Smooth muscle cell (in vitro differentiated cells): ENCODE data around the gene NLRP7. TPM values are rescaled to one million over a fixed set of nuclear protein-coding genes. Genes with fewer than 3 reads are reported as not detected.
"Not testable (repeated sequence)": the region's sequence is repeated elsewhere in the genome, so short reads cannot be mapped to it uniquely, and the experiment has no call there.

Experiments used
- DNase-seq: peaks from one replicate; lab custom pipeline; 2025; ENCODE audit not compliant: unreplicated experiment; lab: John Stamatoyannopoulos, UW
- H2AFZ ChIP-seq: fragments of 200-600 bp; sonication (generic); 2 replicates; pipeline ENCODE4 v1.6.0; 2016; ENCODE audit warnings: antibody characterized with exemption, low read depth, mild to moderate bottlenecking
- H3F3A ChIP-seq: fragments of 200-600 bp; sonication (generic); 2 replicates; pipeline ENCODE4 v1.6.0; 2017; ENCODE audit warnings: antibody characterized with exemption, low read depth
- H3K27ac ChIP-seq: fragments of 200-600 bp; sonication (generic); 2 replicates; pipeline ENCODE4 v1.5.1; 2016; ENCODE audit warnings: low read depth, mild to moderate bottlenecking
- H3K27me3 ChIP-seq: fragments of 200-600 bp; sonication (generic); 2 replicates; pipeline ENCODE4 v1.6.1; 2016; ENCODE audit warnings: low read depth, mild to moderate bottlenecking
- H3K36me3 ChIP-seq: fragments of 200-600 bp; sonication (generic); 2 replicates; pipeline ENCODE4 v1.5.1; 2016; ENCODE audit warnings: low read depth
- H3K4me1 ChIP-seq: fragments of 200-600 bp; sonication (generic); 2 replicates; pipeline ENCODE4 v1.5.1; 2016; ENCODE audit warnings: low read depth
- H3K4me2 ChIP-seq: fragments of 200-600 bp; sonication (generic); 2 replicates; pipeline ENCODE4 v1.6.0; 2016; ENCODE audit warnings: mild to moderate bottlenecking
- H3K4me3 ChIP-seq: fragments of 200-600 bp; sonication (generic); 2 replicates; pipeline ENCODE4 v1.5.1; 2016; ENCODE audit warnings: mild to moderate bottlenecking
- H3K79me2 ChIP-seq: fragments of 200-600 bp; sonication (generic); 2 replicates; pipeline ENCODE4 v1.6.0; 2016; ENCODE audit warnings: low read depth, mild to moderate bottlenecking
- H3K9ac ChIP-seq: fragments of 200-600 bp; sonication (generic); 2 replicates; pipeline ENCODE4 v1.6.0; 2016; ENCODE audit warnings: low read depth
- H3K9me3 ChIP-seq: fragments of 200-600 bp; sonication (generic); replicated peaks from 2 replicates; pipeline ENCODE4 v1.5.1; 2016; ENCODE audit warnings: low read depth
- H4K20me1 ChIP-seq: fragments of 200-600 bp; sonication (generic); 2 replicates; pipeline ENCODE4 v1.6.0; 2016; ENCODE audit warnings: low read depth
- CTCF ChIP-seq: fragments of 200-600 bp; sonication (generic); IDR thresholded peaks from 2 replicates; pipeline ENCODE4 v1.5.1; 2017; ENCODE audit warnings: borderline replicate concordance, mild to moderate bottlenecking, antibody characterized with exemption; ENCODE audit not compliant: insufficient read depth, poor library complexity, severe bottlenecking
- WGBS: methylation state at CpG from one replicate; pipeline ENCODE4 v1.1.7; 2016; ENCODE audit warnings: low lambda C conversion rate; 5-methylcytosine and 5-hydroxymethylcytosine counted together
- polyA plus RNA-seq: library from polyadenylated mRNA; unstranded; fragments of >200 nt; fragmentation: Nextera tagmentation; extraction: Ambion mirVana; gene quantifications from 2 replicates; pipeline ENCODE4 v1.2.1, GENCODE V29; 2016
- total RNA-seq: library from RNA; depleted of rRNA; stranded (reverse); fragments of >200 nt; gene quantifications from 2 replicates; pipeline ENCODE4 v1.2.3, GENCODE V29; 2014

Gene NLRP7
- total and polyA plus RNA-seq, 2 experiments from 2014 or later, result 0.18 to 0.29 TPM

GRCh38 chr19:54905803-54906511 lies 41.4 kb downstream of the NLRP7 start, which contains the start of gene NCR1:
NCR1 (plus strand) TSS chr19:54906148; CDS start chr19:54906188, 40 bp downstream.
- no peak for TF ChIP-seq CTCF
- Histone ChIP-seq H3F3A (peaks cover 5% of the 10 kb centered on the region), H3K27me3 (no peaks in the 10 kb centered on the region), H3K4me3 (no peak within 1 kb of the TSS), H3K79me2 (no peaks in the 10 kb centered on the region), H3K4me2 (peak within 1 kb of the TSS; percentile 49), H2AFZ (peak within 1 kb of the TSS; percentile 76), H3K36me3 (no peaks in the 10 kb centered on the region), H4K20me1 (no peaks in the 10 kb centered on the region), H3K27ac (peak within 1 kb of the TSS; percentile 64), H3K9ac (peak within 1 kb of the TSS; percentile 29), H3K9me3 (no peaks in the 10 kb centered on the region), H3K4me1 (no peaks in the 10 kb centered on the region)
- WGBS, result 47% methylated on average over 22 of the region's 22 CpGs
- DNase-seq, result no peak

- Histone ChIP-seq H3K27ac (peak overlapping the region; percentile 64), H3K4me1 (no peaks in the 10 kb centered on the region), H4K20me1 (no peaks in the 10 kb centered on the region), H3K36me3 (no peaks in the 10 kb centered on the region), H3K27me3 (no peaks in the 10 kb centered on the region), H3K4me3 (no peak overlapping the region), H3K9ac (peak overlapping the region; percentile 29), H3F3A (peaks cover 5% of the 10 kb centered on the region), H3K4me2 (peak overlapping the region; percentile 49), H3K79me2 (no peaks in the 10 kb centered on the region), H2AFZ (peak overlapping the region; percentile 76), H3K9me3 (no peaks in the 10 kb centered on the region)
- TF ChIP-seq CTCF, result no peak
- no peak for DNase-seq
- WGBS, result 35% methylated on average over 5 of the region's 5 CpGs
These were observed 41.9 kb downstream of the NLRP7 start for GRCh38 chr19:54905421-54905802.

GRCh38 chr19:54904261-54904660 lies 43.1 kb downstream of the NLRP7 start:
- H3K4me1 ChIP-seq, H3K9me3 ChIP-seq, H3K4me3 ChIP-seq, H3K9ac ChIP-seq, H3K27ac ChIP-seq, H3K36me3 ChIP-seq, H4K20me1 ChIP-seq, H3K79me2 ChIP-seq, H2AFZ ChIP-seq, H3F3A ChIP-seq, H3K4me2 ChIP-seq, H3K27me3 ChIP-seq, DNase-seq: not testable (repeated sequence)
- WGBS, result 94% methylated on average over 4 of the region's 4 CpGs

GRCh38 chr19:54903303-54903702 lies 44.0 kb downstream of the NLRP7 start:
- no peaks in the 10 kb centered on the region for H3K27me3 ChIP-seq
- no peaks in the 10 kb centered on the region for H3K36me3 ChIP-seq
- no peak for DNase-seq
- H3K27ac ChIP-seq, result no peak overlapping the region
- H3F3A ChIP-seq, result peaks cover 5% of the 10 kb centered on the region
- no peak overlapping the region for H3K4me3 ChIP-seq
- H3K79me2 ChIP-seq, result no peaks in the 10 kb centered on the region
- no peak overlapping the region for H3K9ac ChIP-seq
- H3K4me2 ChIP-seq, result no peak overlapping the region
- H3K9me3 ChIP-seq, result no peaks in the 10 kb centered on the region
- no peaks in the 10 kb centered on the region for H4K20me1 ChIP-seq
- TF ChIP-seq CTCF, result no peak
- H2AFZ ChIP-seq, result no peak overlapping the region
- 90% methylated on average over 6 of the region's 6 CpGs for WGBS
- H3K4me1 ChIP-seq, result no peaks in the 10 kb centered on the region
